Measurements from ENCODE around the gene PITPNC1.

The PITPNC1 gene

GRCh38 chr17:67526700-67527099 lies 149.6 kb downstream of the PITPNC1 start:
- no peaks in the 10 kb centered on the region for H3K27me3 ChIP-seq (ENCODE audit: control insufficient read depth in 1 of 2, insufficient read depth in 2 of 2, low read length in 2 of 2)
- no peak overlapping the region for H3K9ac ChIP-seq (ENCODE audit: low read depth in 1 of 2, low read length in 2 of 2)
- H3K4me1 ChIP-seq (ENCODE audit: control insufficient read depth in 1 of 2, insufficient read depth in 2 of 2, low read length in 2 of 2): peaks cover 5 to 10% of the 10 kb centered on the region in 2 donors
- H3K36me3 ChIP-seq (ENCODE audit: control insufficient read depth in 1 of 2, insufficient read depth in 2 of 2, low read length in 2 of 2): no peaks in the 10 kb centered on the region
- H3K4me3 ChIP-seq (ENCODE audit: low read depth in 1 of 2, low read length in 2 of 2): no peak overlapping the region
- H3K27ac ChIP-seq (ENCODE audit: low read depth, low read length): no peak overlapping the region
- H3K9me3 ChIP-seq (ENCODE audit: control insufficient read depth in 1 of 2, low read length in 2 of 2): no peaks in the 10 kb centered on the region

GRCh38 chr17:67528751-67529436 lies 151.8 kb downstream of the PITPNC1 start:
- Histone ChIP-seq H3K4me1 (ENCODE audit: control insufficient read depth in 1 of 2, insufficient read depth in 2 of 2, low read length in 2 of 2) (peaks cover 5 to 16% of the 10 kb centered on the region in 2 donors), H3K9ac (ENCODE audit: low read depth in 1 of 2, low read length in 2 of 2) (no peak overlapping the region), H3K27me3 (ENCODE audit: control insufficient read depth in 1 of 2, insufficient read depth in 2 of 2, low read length in 2 of 2) (no peaks in the 10 kb centered on the region), H3K4me3 (ENCODE audit: low read depth in 1 of 2, low read length in 2 of 2) (peak overlapping the region in 1 of 2 donors; percentile 32), H3K9me3 (ENCODE audit: control insufficient read depth in 1 of 2, low read length in 2 of 2) (no peaks in the 10 kb centered on the region), H3K36me3 (ENCODE audit: control insufficient read depth in 1 of 2, insufficient read depth in 2 of 2, low read length in 2 of 2) (no peaks in the 10 kb centered on the region), H3K27ac (ENCODE audit: low read depth, low read length) (peak overlapping the region; percentile 39)

GRCh38 chr17:67531291-67531690 lies 154.2 kb downstream of the PITPNC1 start:
- Histone ChIP-seq H3K36me3 (ENCODE audit: control insufficient read depth in 1 of 2, insufficient read depth in 2 of 2, low read length in 2 of 2) (no peaks in the 10 kb centered on the region), H3K9me3 (ENCODE audit: control insufficient read depth in 1 of 2, low read length in 2 of 2) (no peaks in the 10 kb centered on the region), H3K27ac (ENCODE audit: low read depth, low read length) (no peak overlapping the region), H3K9ac (ENCODE audit: low read depth in 1 of 2, low read length in 2 of 2) (peak overlapping the region in 1 of 2 donors; percentile 35), H3K27me3 (ENCODE audit: control insufficient read depth in 1 of 2, insufficient read depth in 2 of 2, low read length in 2 of 2) (no peaks in the 10 kb centered on the region), H3K4me1 (ENCODE audit: control insufficient read depth in 1 of 2, insufficient read depth in 2 of 2, low read length in 2 of 2) (peaks cover 5 to 16% of the 10 kb centered on the region in 2 donors), H3K4me3 (ENCODE audit: low read depth in 1 of 2, low read length in 2 of 2) (peak overlapping the region; percentile 54 to 61)

GRCh38 chr17:67532326-67532871 lies 155.3 kb downstream of the PITPNC1 start:
- no peak overlapping the region for H3K9ac ChIP-seq (ENCODE audit: low read depth in 1 of 2, low read length in 2 of 2)
- H3K4me1 ChIP-seq (ENCODE audit: control insufficient read depth in 1 of 2, insufficient read depth in 2 of 2, low read length in 2 of 2): peaks cover 5 to 16% of the 10 kb centered on the region in 2 donors
- no peaks in the 10 kb centered on the region for H3K9me3 ChIP-seq (ENCODE audit: control insufficient read depth in 1 of 2, low read length in 2 of 2)
- no peaks in the 10 kb centered on the region for H3K27me3 ChIP-seq (ENCODE audit: control insufficient read depth in 1 of 2, insufficient read depth in 2 of 2, low read length in 2 of 2)
- no peak overlapping the region for H3K4me3 ChIP-seq (ENCODE audit: low read depth in 1 of 2, low read length in 2 of 2)
- no peaks in the 10 kb centered on the region for H3K36me3 ChIP-seq (ENCODE audit: control insufficient read depth in 1 of 2, insufficient read depth in 2 of 2, low read length in 2 of 2)
- no peak overlapping the region for H3K27ac ChIP-seq (ENCODE audit: low read depth, low read length)

GRCh38 chr17:67534941-67535340 lies 157.9 kb downstream of the PITPNC1 start:
- no peaks in the 10 kb centered on the region for H3K36me3 ChIP-seq (ENCODE audit: control insufficient read depth in 1 of 2, insufficient read depth in 2 of 2, low read length in 2 of 2)
- no peaks in the 10 kb centered on the region for H3K27me3 ChIP-seq (ENCODE audit: control insufficient read depth in 1 of 2, insufficient read depth in 2 of 2, low read length in 2 of 2)
- no peak overlapping the region for H3K4me3 ChIP-seq (ENCODE audit: low read depth in 1 of 2, low read length in 2 of 2)
- no peak overlapping the region for H3K9ac ChIP-seq (ENCODE audit: low read depth in 1 of 2, low read length in 2 of 2)
- peaks cover 2 to 11% of the 10 kb centered on the region in 2 donors for H3K4me1 ChIP-seq (ENCODE audit: control insufficient read depth in 1 of 2, insufficient read depth in 2 of 2, low read length in 2 of 2)
- no peak overlapping the region for H3K27ac ChIP-seq (ENCODE audit: low read depth, low read length)
- H3K9me3 ChIP-seq (ENCODE audit: control insufficient read depth in 1 of 2, low read length in 2 of 2): no peaks in the 10 kb centered on the region

GRCh38 chr17:67542219-67543114 lies 165.4 kb downstream of the PITPNC1 start:
- no peak overlapping the region for H3K4me3 ChIP-seq (ENCODE audit: low read depth in 1 of 2, low read length in 2 of 2)
- no peak overlapping the region for H3K27ac ChIP-seq (ENCODE audit: low read depth, low read length)
- no peaks in the 10 kb centered on the region for H3K27me3 ChIP-seq (ENCODE audit: control insufficient read depth in 1 of 2, insufficient read depth in 2 of 2, low read length in 2 of 2)
- H3K9me3 ChIP-seq (ENCODE audit: control insufficient read depth in 1 of 2, low read length in 2 of 2): no peaks in the 10 kb centered on the region
- H3K4me1 ChIP-seq (ENCODE audit: control insufficient read depth in 1 of 2, insufficient read depth in 2 of 2, low read length in 2 of 2): peaks cover 10 to 18% of the 10 kb centered on the region in 2 donors
- H3K36me3 ChIP-seq (ENCODE audit: control insufficient read depth in 1 of 2, insufficient read depth in 2 of 2, low read length in 2 of 2): no peaks in the 10 kb centered on the region
- no peak overlapping the region for H3K9ac ChIP-seq (ENCODE audit: low read depth in 1 of 2, low read length in 2 of 2)

GRCh38 chr17:67544364-67544955 lies 167.4 kb downstream of the PITPNC1 start:
- Histone ChIP-seq H3K4me3 (ENCODE audit: low read depth in 1 of 2, low read length in 2 of 2) (no peak overlapping the region), H3K27ac (ENCODE audit: low read depth, low read length) (no peak overlapping the region), H3K4me1 (ENCODE audit: control insufficient read depth in 1 of 2, insufficient read depth in 2 of 2, low read length in 2 of 2) (peaks cover 10 to 18% of the 10 kb centered on the region in 2 donors), H3K36me3 (ENCODE audit: control insufficient read depth in 1 of 2, insufficient read depth in 2 of 2, low read length in 2 of 2) (no peaks in the 10 kb centered on the region), H3K9ac (ENCODE audit: low read depth in 1 of 2, low read length in 2 of 2) (no peak overlapping the region), H3K27me3 (ENCODE audit: control insufficient read depth in 1 of 2, insufficient read depth in 2 of 2, low read length in 2 of 2) (no peaks in the 10 kb centered on the region), H3K9me3 (ENCODE audit: control insufficient read depth in 1 of 2, low read length in 2 of 2) (no peaks in the 10 kb centered on the region)

GRCh38 chr17:67546578-67547527 lies 169.8 kb downstream of the PITPNC1 start:
- Histone ChIP-seq H3K27me3 (ENCODE audit: control insufficient read depth in 1 of 2, insufficient read depth in 2 of 2, low read length in 2 of 2) (no peaks in the 10 kb centered on the region), H3K4me3 (ENCODE audit: low read depth in 1 of 2, low read length in 2 of 2) (no peak overlapping the region), H3K27ac (ENCODE audit: low read depth, low read length) (no peak overlapping the region), H3K9ac (ENCODE audit: low read depth in 1 of 2, low read length in 2 of 2) (no peak overlapping the region), H3K9me3 (ENCODE audit: control insufficient read depth in 1 of 2, low read length in 2 of 2) (no peaks in the 10 kb centered on the region), H3K4me1 (ENCODE audit: control insufficient read depth in 1 of 2, insufficient read depth in 2 of 2, low read length in 2 of 2) (peaks cover 10 to 18% of the 10 kb centered on the region in 2 donors), H3K36me3 (ENCODE audit: control insufficient read depth in 1 of 2, insufficient read depth in 2 of 2, low read length in 2 of 2) (no peaks in the 10 kb centered on the region)

GRCh38 chr17:67548693-67549092 lies 171.6 kb downstream of the PITPNC1 start:
- H3K36me3 ChIP-seq (ENCODE audit: control insufficient read depth in 1 of 2, insufficient read depth in 2 of 2, low read length in 2 of 2): no peaks in the 10 kb centered on the region
- H3K27ac ChIP-seq (ENCODE audit: low read depth, low read length): no peak overlapping the region
- H3K9ac ChIP-seq (ENCODE audit: low read depth in 1 of 2, low read length in 2 of 2): no peak overlapping the region
- H3K4me3 ChIP-seq (ENCODE audit: low read depth in 1 of 2, low read length in 2 of 2): no peak overlapping the region
- no peaks in the 10 kb centered on the region for H3K27me3 ChIP-seq (ENCODE audit: control insufficient read depth in 1 of 2, insufficient read depth in 2 of 2, low read length in 2 of 2)
- no peaks in the 10 kb centered on the region for H3K9me3 ChIP-seq (ENCODE audit: control insufficient read depth in 1 of 2, low read length in 2 of 2)
- H3K4me1 ChIP-seq (ENCODE audit: control insufficient read depth in 1 of 2, insufficient read depth in 2 of 2, low read length in 2 of 2): peaks cover 10 to 11% of the 10 kb centered on the region in 2 donors

Data from duodenal mucosa (tissue), 2 donors.